RWPE2 (cell line): Measurements from ENCODE around the gene ZBTB46.

Experiments
- ATAC-seq: fragments of 200-7000 bp; cut with Tn5 transposase; 3 replicates; pipeline ENCODE4 v1.9.1; 2021; ENCODE audit warnings: low read depth
- DNase-seq: peaks from one replicate; pipeline ENCODE4 v3.0.0-alpha.2; 2020; ENCODE audit warnings: low spot score
- H3K27ac ChIP-seq: fragments of 450-650 bp; 2 replicates; pipeline ENCODE4 v1.5.1; 2017; ENCODE audit warnings: mild to moderate bottlenecking; ENCODE audit not compliant: poor library complexity, severe bottlenecking
- H3K27me3 ChIP-seq: fragments of 250-450 bp; sonication (Bioruptor Pico); 2 replicates; pipeline ENCODE4 v1.5.1; 2021; ENCODE audit warnings: mild to moderate bottlenecking, moderate library complexity; ENCODE audit not compliant: insufficient read depth, poor library complexity, severe bottlenecking
- H3K36me3 ChIP-seq: fragments of 250-450 bp; sonication (Bioruptor Pico); 2 replicates; pipeline ENCODE4 v1.5.1; 2020; ENCODE audit warnings: low read depth, mild to moderate bottlenecking, moderate library complexity
- H3K4me1 ChIP-seq: fragments of 250-450 bp; sonication (Bioruptor Pico); 2 replicates; pipeline ENCODE4 v1.5.1; 2021; ENCODE audit warnings: mild to moderate bottlenecking, moderate library complexity; ENCODE audit not compliant: insufficient read depth, poor library complexity, severe bottlenecking
- H3K4me3 ChIP-seq: fragments of 250-450 bp; sonication (Bioruptor Pico); 2 replicates; pipeline ENCODE4 v1.5.1; 2021; ENCODE audit warnings: mild to moderate bottlenecking, moderate library complexity; ENCODE audit not compliant: severe bottlenecking
- H3K9me3 ChIP-seq: fragments of 250-450 bp; sonication (Bioruptor Pico); 2 replicates; pipeline ENCODE4 v1.5.1; 2021; ENCODE audit warnings: mild to moderate bottlenecking, moderate library complexity; ENCODE audit not compliant: severe bottlenecking
- TF ChIP-seq, protein P1 (sequence below): fragments of 450-650 bp; IDR thresholded peaks from one replicate; pipeline ENCODE4 v1.5.1; 2017; ENCODE audit warnings: mild to moderate bottlenecking, moderate library complexity; ENCODE audit not compliant: poor library complexity, severe bottlenecking

Gene ZBTB46

DNA sequence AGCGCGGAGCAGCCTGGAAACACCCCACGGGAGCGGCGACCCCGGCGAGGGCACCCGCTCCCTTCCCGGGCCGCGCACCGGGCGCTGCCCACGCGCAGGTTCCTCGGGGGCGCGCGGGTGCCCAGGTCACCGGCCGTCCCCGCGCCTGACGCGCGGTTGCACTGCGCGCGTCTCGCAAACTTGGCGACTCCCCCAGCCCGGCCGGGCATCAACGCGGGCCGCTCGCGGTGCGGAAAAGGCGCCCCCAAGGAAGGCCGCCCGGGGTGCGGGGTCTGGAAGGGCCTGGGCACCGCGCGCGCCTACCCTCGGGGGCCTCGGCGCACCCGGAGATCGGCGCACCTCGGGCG lies 555 bp upstream of the ZBTB46 start:
- peak overlapping the region; percentile 60 for H3K4me3 ChIP-seq
- peaks cover 7% of the 10 kb centered on the region for H3K4me1 ChIP-seq

DNA sequence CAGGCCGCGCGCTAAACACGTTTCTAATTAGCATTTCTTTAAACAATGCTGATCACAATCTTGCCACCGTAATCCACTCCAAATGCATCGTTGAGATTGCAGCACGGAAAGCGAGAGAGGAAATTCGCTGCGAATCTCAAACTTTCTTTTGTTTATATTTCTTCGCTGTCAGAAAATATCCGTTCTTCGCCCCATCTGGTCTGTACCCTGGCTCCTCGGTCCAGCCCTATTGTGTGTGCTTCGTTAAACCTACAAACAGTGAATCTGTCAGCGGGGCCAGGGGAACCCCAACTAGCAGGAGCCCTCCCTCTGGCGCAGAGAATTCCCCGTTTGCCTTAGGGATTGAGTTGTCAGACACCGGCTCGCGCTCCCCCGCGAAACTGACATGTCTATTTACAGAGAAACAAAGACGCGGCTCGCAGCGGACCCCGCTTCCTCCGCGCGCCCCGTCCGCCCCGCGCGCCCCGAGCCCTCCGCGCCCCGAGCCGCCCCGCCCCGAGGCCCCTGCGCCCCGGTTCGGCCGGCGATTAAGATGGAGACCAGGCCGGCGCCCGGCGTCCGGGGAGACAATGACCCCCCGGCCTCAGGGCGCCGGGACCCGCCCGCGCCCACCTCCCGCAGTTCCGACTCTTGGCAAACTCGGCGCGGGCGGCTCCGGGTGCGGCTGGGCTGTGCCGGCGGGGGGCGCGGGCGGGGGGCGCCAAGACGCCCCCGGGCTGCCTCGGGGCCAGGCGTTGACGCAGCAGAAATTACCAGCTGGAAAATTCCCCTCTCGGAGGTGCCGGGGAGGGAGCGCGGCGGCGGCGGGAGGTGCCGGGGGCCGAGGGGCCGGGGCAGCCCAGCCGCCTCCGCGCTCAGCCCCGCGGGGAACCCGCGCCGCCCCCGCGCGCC lies 874 bp downstream of the ZBTB46 start:
- DNase-seq (peak; percentile 85), ATAC-seq (no peak)
- H3K27ac ChIP-seq, result no peak overlapping the region
- TF ChIP-seq, protein P1, sequence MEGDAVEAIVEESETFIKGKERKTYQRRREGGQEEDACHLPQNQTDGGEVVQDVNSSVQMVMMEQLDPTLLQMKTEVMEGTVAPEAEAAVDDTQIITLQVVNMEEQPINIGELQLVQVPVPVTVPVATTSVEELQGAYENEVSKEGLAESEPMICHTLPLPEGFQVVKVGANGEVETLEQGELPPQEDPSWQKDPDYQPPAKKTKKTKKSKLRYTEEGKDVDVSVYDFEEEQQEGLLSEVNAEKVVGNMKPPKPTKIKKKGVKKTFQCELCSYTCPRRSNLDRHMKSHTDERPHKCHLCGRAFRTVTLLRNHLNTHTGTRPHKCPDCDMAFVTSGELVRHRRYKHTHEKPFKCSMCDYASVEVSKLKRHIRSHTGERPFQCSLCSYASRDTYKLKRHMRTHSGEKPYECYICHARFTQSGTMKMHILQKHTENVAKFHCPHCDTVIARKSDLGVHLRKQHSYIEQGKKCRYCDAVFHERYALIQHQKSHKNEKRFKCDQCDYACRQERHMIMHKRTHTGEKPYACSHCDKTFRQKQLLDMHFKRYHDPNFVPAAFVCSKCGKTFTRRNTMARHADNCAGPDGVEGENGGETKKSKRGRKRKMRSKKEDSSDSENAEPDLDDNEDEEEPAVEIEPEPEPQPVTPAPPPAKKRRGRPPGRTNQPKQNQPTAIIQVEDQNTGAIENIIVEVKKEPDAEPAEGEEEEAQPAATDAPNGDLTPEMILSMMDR, result no peak
- peaks cover 7% of the 10 kb centered on the region for H3K4me1 ChIP-seq
- peaks cover 54% of the 10 kb centered on the region for H3K27me3 ChIP-seq
- H3K36me3 ChIP-seq, result no peaks in the 10 kb centered on the region
- H3K4me3 ChIP-seq, result peak overlapping the region; percentile 60
- no peaks in the 10 kb centered on the region for H3K9me3 ChIP-seq

More for the DNA sequence above, 555 bp upstream of the ZBTB46 start:
- ATAC-seq, result no peak
- Histone ChIP-seq H3K9me3 (no peaks in the 10 kb centered on the region), H3K27me3 (peaks cover 45% of the 10 kb centered on the region), H3K36me3 (no peaks in the 10 kb centered on the region), H3K27ac (no peak overlapping the region)
- no peak for DNase-seq
- TF ChIP-seq, protein P1, result no peak

DNA sequence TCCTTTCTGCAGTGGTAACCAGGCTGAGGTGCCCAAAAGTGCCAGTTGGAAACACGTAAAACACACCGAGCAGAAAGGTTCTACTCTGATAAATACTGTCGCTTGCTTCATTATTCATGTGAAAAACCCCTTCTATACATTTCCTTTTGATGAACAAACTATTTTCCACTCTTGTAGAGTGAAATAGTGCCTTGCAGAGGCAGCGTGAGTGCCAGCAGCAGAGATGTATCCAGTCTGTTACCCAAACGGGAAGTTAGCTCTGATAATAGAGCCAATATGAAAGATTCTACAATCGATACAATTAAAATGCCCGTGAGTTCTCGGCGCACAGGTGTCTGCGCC lies 1.5 kb downstream of the ZBTB46 start:
- Histone ChIP-seq H3K27ac (no peak overlapping the region), H3K4me1 (peaks cover 5% of the 10 kb centered on the region), H3K4me3 (no peak overlapping the region), H3K27me3 (peaks cover 54% of the 10 kb centered on the region), H3K36me3 (no peaks in the 10 kb centered on the region), H3K9me3 (no peaks in the 10 kb centered on the region)
- TF ChIP-seq, protein P1, result no peak
- DNase-seq (no peak), ATAC-seq (no peak)

DNA sequence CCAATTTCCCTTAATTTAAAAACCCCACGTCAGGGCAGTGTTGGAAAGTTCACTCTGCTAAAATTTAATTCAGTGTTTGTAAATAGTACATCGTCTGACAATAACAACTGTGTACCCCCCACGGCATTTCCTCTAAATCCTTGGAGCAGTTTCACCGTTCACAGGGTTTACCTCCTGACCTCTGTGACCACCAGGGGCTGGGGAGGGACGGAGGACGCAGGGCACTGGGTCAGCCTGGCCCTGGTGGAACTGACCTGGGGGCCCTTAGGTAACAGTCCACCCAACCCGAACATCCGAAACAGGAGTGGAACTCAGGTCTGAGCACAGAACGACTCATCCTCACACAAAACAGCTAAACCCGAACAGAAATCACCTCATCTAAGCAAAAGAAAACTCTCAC lies 2.1 kb downstream of the ZBTB46 start:
- ATAC-seq (no peak), DNase-seq (no peak)
- H3K4me3 ChIP-seq, result no peak overlapping the region

More for the DNA sequence above, 2.1 kb downstream of the ZBTB46 start:
- Histone ChIP-seq H3K27ac (no peak overlapping the region), H3K27me3 (peaks cover 54% of the 10 kb centered on the region), H3K9me3 (no peaks in the 10 kb centered on the region), H3K36me3 (no peaks in the 10 kb centered on the region), H3K4me1 (peaks cover 4% of the 10 kb centered on the region)
- TF ChIP-seq, protein P1, result no peak
